Neural progenitor cell (in vitro differentiated cells): ENCODE measurements around the gene RIMS1. TPM values are rescaled to one million over a fixed set of nuclear protein-coding genes. Genes with fewer than 3 reads are reported as not detected.

Experiments
- DNase-seq: peaks from one replicate; pipeline ENCODE4 v3.0.0-alpha.2; 2016; ENCODE audit warnings: low spot score
- H2AFZ ChIP-seq: fragments of 200-600 bp; sonication (generic); replicated peaks from 2 replicates; pipeline ENCODE4 v1.6.1; 2016; ENCODE audit warnings: antibody characterized with exemption
- H3F3A ChIP-seq: fragments of 200-600 bp; sonication (generic); 2 replicates; pipeline ENCODE4 v1.6.1; 2016; ENCODE audit warnings: antibody characterized with exemption, low read depth
- H3K27ac ChIP-seq: fragments of 200-600 bp; sonication (generic); 2 replicates; pipeline ENCODE4 v1.5.1; 2016; ENCODE audit warnings: mild to moderate bottlenecking
- H3K27me3 ChIP-seq: fragments of 200-600 bp; sonication (generic); 2 replicates; pipeline ENCODE4 v1.6.1; 2016; ENCODE audit warnings: mild to moderate bottlenecking, moderate library complexity
- H3K36me3 ChIP-seq: fragments of 200-600 bp; sonication (generic); 2 replicates; pipeline ENCODE4 v1.5.1; 2016
- H3K4me1 ChIP-seq: fragments of 200-600 bp; sonication (generic); 2 replicates; pipeline ENCODE4 v1.6.1; 2016; ENCODE audit warnings: mixed run types
- H3K4me2 ChIP-seq: fragments of 200-600 bp; sonication (generic); 2 replicates; pipeline ENCODE4 v1.6.1; 2016
- H3K4me3 ChIP-seq: fragments of 200-600 bp; sonication (generic); 2 replicates; pipeline ENCODE4 v1.5.1; 2016
- H3K79me2 ChIP-seq: fragments of 200-600 bp; sonication (generic); 2 replicates; pipeline ENCODE4 v1.6.1; 2016; ENCODE audit warnings: low read depth
- H3K9ac ChIP-seq: fragments of 200-600 bp; sonication (generic); 2 replicates; pipeline ENCODE4 v1.6.1; 2016
- H3K9me3 ChIP-seq: fragments of 200-600 bp; sonication (generic); 2 replicates; pipeline ENCODE4 v1.5.1; 2016; ENCODE audit warnings: low read depth
- H4K20me1 ChIP-seq: fragments of 200-600 bp; sonication (generic); 2 replicates; pipeline ENCODE4 v1.6.1; 2016; ENCODE audit warnings: low read depth
- H3K27ac Mint-ChIP-seq: 3 replicates; pipeline ENCODE4 v1.8.0; 2021; ENCODE audit warnings: mixed read lengths
- H3K27me3 Mint-ChIP-seq: 2 replicates; pipeline ENCODE4 v1.8.0; 2022; ENCODE audit warnings: low read depth, mild to moderate bottlenecking, inconsistent platforms, moderate library complexity, mixed read lengths; ENCODE audit not compliant: insufficient read depth
- H3K36me3 Mint-ChIP-seq: 3 replicates; pipeline ENCODE4 v1.8.0; 2021; ENCODE audit warnings: mixed read lengths
- H3K4me1 Mint-ChIP-seq: 3 replicates; pipeline ENCODE4 v1.8.0; 2021; ENCODE audit warnings: mixed read lengths
- H3K4me3 Mint-ChIP-seq: 3 replicates; pipeline ENCODE4 v1.8.0; 2021; ENCODE audit warnings: mild to moderate bottlenecking, moderate library complexity, mixed read lengths
- H3K9me3 Mint-ChIP-seq: 3 replicates; pipeline ENCODE4 v1.8.0; 2020; ENCODE audit warnings: mixed read lengths
- CTCF ChIP-seq: fragments of 200-600 bp; sonication (generic); IDR thresholded peaks from 2 replicates; pipeline ENCODE4 v1.5.1; 2017; ENCODE audit warnings: antibody characterized with exemption, mild to moderate bottlenecking
- EZH2 ChIP-seq: fragments of 200-600 bp; sonication (generic); IDR thresholded peaks from 2 replicates; pipeline ENCODE4 v1.6.1; 2017; ENCODE audit warnings: antibody characterized with exemption, mild to moderate bottlenecking, moderate library complexity
- EZH2phosphoT487 ChIP-seq: fragments of 200-600 bp; sonication (generic); IDR thresholded peaks from 2 replicates; pipeline ENCODE4 v1.6.1; 2017; ENCODE audit warnings: antibody characterized with exemption
- total RNA-seq: library from RNA; depleted of rRNA; stranded (reverse); fragments of >200 nt; gene quantifications from 2 replicates; pipeline ENCODE4 v1.2.3, GENCODE V29; 2015; ENCODE audit warnings: low replicate concordance

Gene RIMS1
- total RNA-seq, 1 donor from 2014 or later = 2.5 TPM

- Mint-ChIP-seq H3K9me3 (no peaks in the 10 kb centered on the region), H3K36me3 (no peaks in the 10 kb centered on the region), H3K4me3 (no peak overlapping the region), H3K4me1 (no peaks in the 10 kb centered on the region), H3K27me3 (no peaks in the 10 kb centered on the region), H3K27ac (no peak overlapping the region)
- Histone ChIP-seq H3K36me3 (no peaks in the 10 kb centered on the region), H3K79me2 (no peaks in the 10 kb centered on the region), H3K4me2 (no peak overlapping the region), H3K9ac (no peak overlapping the region), H3K4me1 (no peaks in the 10 kb centered on the region), H3K27me3 (no peaks in the 10 kb centered on the region), H4K20me1 (no peaks in the 10 kb centered on the region), H3K4me3 (no peak overlapping the region), H3K27ac (no peak overlapping the region), H2AFZ (no peak overlapping the region), H3K9me3 (no peaks in the 10 kb centered on the region), H3F3A (no peaks in the 10 kb centered on the region)
- TF ChIP-seq EZH2 (no peak), CTCF (no peak), EZH2phosphoT487 (no peak)
- no peak for DNase-seq
These were observed 326.3 kb downstream of the RIMS1 start for GRCh38 chr6:72212686-72213085.

GRCh38 chr6:72213654-72214053 lies 327.3 kb downstream of the RIMS1 start:
- Histone ChIP-seq H2AFZ (no peak overlapping the region), H3K9ac (no peak overlapping the region), H3F3A (no peaks in the 10 kb centered on the region), H4K20me1 (no peaks in the 10 kb centered on the region), H3K4me2 (no peak overlapping the region), H3K27me3 (no peaks in the 10 kb centered on the region), H3K9me3 (no peaks in the 10 kb centered on the region), H3K79me2 (no peaks in the 10 kb centered on the region), H3K36me3 (no peaks in the 10 kb centered on the region), H3K4me3 (no peak overlapping the region), H3K4me1 (no peaks in the 10 kb centered on the region), H3K27ac (no peak overlapping the region)
- Mint-ChIP-seq H3K27me3 (no peaks in the 10 kb centered on the region), H3K4me1 (no peaks in the 10 kb centered on the region), H3K9me3 (no peaks in the 10 kb centered on the region), H3K4me3 (no peak overlapping the region), H3K36me3 (no peaks in the 10 kb centered on the region), H3K27ac (no peak overlapping the region)
- no peak for DNase-seq
- TF ChIP-seq CTCF (no peak), EZH2 (no peak)

GRCh38 chr6:72216222-72217068 lies 330.1 kb downstream of the RIMS1 start:
- H3K9ac ChIP-seq = no peak overlapping the region
- TF ChIP-seq EZH2 (no peak), CTCF (no peak), EZH2phosphoT487 (no peak)
- H3K36me3 Mint-ChIP-seq = no peaks in the 10 kb centered on the region

More at GRCh38 chr6:72216222-72217068, 330.1 kb downstream of the RIMS1 start:
- no peaks in the 10 kb centered on the region for H3K4me1 ChIP-seq
- no peaks in the 10 kb centered on the region for H3K4me1 Mint-ChIP-seq
- H3K27me3 Mint-ChIP-seq = no peaks in the 10 kb centered on the region
- no peak overlapping the region for H3K27ac Mint-ChIP-seq
- H3K36me3 ChIP-seq = no peaks in the 10 kb centered on the region
- no peak overlapping the region for H3K4me3 Mint-ChIP-seq
- H3F3A ChIP-seq = no peaks in the 10 kb centered on the region
- no peaks in the 10 kb centered on the region for H3K27me3 ChIP-seq
- H2AFZ ChIP-seq = peak overlapping the region; percentile 45
- H3K9me3 ChIP-seq = no peaks in the 10 kb centered on the region
- H4K20me1 ChIP-seq = no peaks in the 10 kb centered on the region
- DNase-seq = no peak
- H3K79me2 ChIP-seq = no peaks in the 10 kb centered on the region
- H3K4me3 ChIP-seq = no peak overlapping the region
- H3K9me3 Mint-ChIP-seq = no peaks in the 10 kb centered on the region
- H3K27ac ChIP-seq = no peak overlapping the region
- H3K4me2 ChIP-seq = no peak overlapping the region
